Fibroblast of skin of right quadriceps (primary cell): ENCODE results near the gene ATP6V1E1.
A peak's percentile ranks its signal among the peaks of the same experiment; 100 is the strongest.

Experiments used
- DNase-seq: peaks from one replicate; pipeline ENCODE4 v3.0.0-alpha.2; 2013

Gene ATP6V1E1

DNA sequence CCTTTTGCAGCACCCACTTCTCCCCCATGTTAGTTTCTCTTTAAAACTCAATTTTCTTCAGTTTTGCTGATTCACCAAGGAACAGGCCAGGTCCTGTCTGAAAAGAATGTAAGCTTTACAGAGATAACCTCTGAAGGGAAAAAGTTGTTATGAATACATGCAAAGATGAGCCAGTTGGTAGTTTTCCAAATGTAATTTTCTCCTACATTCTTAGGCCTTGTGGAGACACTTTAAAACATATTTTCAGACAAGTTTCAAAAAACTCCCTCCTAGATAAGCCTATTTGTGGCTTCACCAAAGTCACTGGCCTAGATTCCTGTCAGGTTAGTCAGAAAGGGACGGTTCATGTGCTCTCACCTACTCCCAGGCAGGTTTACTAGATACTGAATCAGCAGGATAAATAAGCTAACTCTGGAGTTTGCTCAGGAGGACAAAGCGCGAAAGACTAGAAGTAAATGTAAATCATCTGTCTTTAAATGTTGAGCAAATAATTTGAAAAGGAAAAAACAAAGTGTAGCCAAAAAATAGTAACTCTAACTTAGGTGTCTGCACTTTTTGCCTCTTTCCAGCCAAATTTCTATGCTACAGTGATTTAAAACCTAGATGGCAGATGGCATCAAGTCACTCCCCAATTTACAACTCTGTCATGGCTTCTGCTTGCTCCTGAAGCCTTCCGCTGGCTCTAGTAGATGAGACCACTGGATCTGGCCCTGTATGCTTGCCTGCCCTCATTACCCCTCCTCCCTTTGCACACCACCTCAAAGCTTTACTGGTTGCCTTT, 4.9 kb upstream of the ATP6V1E1 start:
- DNase-seq, result peak; percentile 76

- DNase-seq, result no peak
Measured at GRCh38 chr22:17631076-17631565, 2.6 kb upstream of the ATP6V1E1 start.

DNA sequence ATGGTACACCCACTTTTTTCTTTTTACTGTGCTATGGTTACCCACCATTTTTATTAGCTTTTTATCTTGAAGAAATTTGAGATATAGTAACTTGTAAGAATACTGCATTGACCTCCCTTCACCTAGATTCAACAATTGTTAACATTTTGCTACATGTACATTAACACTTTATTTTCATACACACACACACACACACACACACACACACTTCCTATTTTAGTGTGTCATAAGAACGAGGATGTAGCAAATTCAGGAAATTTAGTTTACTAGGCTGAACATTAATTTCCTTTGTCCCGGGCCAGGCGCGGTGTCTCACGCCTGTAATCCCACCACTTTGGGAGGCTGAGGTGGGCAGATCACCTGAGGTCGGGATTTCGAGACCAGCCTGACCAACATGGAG, 1.1 kb upstream of the ATP6V1E1 start:
- DNase-seq, result no peak

DNA sequence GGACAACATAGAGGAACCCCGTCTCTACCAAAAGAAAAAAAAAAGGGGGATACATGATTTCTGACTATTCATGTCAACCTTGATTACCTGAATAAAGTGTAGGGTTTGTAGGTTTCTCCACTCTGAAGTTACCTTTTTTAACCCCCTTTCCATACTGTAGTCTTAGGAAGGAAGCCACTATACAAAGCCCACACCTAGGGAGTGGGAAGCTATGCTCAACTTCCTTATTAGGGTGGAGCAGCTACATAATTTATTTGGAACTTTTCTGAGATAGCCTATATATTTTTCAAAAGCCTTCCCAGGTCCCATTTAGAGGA, 582 bp upstream of the ATP6V1E1 start:
- no peak for DNase-seq

DNA sequence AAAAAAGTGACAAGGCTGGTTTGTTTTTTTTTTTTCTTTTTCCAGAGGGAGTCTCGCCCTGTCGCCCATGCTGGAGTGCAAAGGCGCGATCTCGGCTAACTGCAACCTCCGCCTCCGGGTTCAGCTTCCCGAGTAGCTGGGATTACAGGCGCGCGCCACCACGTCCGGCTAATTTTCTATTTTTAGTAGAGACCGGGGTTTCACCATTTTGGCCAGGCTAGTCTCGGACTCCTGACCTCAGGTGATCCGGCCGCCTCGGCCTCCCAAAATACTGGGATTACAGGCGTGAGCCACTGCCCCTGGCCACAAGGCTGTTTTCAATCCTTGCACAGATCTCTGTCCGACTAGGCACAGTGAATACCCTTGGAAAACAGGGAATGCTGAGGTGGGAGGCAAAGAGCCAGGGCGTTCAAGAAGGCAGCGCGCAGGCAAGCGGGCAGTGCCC, 566 bp downstream of the ATP6V1E1 start:
- DNase-seq, result no peak

DNA sequence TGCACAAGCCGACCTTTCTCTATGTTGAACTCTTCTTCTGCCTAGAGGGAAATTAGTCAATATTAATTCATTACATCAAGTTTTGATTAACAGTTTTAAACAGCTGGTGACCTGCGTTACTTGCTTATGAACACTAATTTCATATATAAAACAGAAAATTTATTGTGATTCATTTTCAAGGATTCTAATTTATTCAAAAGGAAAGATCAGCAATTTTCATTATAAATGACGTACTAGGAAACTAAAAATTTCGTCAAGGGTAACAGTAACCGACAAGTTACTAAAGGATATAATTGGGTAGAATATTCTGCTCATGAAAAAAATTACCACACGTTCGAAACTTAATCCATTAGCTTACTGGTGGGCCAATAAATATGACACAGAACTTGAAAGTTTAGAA, 15.3 kb downstream of the ATP6V1E1 start:
- no peak for DNase-seq

- DNase-seq, result no peak
Measured at GRCh38 chr22:17612057-17612456, 16.5 kb downstream of the ATP6V1E1 start.

DNA sequence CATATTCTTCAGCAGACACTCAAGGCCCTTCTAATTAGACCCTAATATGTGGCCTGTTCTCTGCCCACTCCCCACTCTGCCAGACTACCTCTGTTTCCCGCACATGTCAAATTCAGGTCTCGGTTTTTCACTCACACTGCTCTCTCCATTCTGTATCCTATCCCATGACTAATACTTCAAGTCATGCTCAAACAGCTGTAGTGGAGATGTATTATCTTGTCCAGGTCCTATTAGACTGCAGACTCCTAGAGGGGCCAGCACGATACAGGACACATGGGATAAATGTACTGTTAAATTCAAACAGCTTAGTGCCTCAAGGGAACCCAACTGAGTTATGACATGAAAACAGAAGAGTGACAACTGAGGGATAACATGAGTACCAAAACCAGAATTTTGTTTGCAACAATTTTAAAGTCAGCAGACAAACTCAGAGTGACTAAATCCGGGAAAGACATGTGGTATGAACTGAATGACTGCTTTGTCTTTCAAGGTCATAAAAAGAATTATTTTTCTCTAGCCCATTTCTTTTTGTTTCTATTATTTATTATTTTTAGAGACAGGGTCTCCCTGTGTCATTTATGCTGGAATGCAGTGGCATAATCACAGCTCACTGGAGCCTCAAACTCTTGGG, 20.5 kb downstream of the ATP6V1E1 start:
- DNase-seq, result no peak

DNA sequence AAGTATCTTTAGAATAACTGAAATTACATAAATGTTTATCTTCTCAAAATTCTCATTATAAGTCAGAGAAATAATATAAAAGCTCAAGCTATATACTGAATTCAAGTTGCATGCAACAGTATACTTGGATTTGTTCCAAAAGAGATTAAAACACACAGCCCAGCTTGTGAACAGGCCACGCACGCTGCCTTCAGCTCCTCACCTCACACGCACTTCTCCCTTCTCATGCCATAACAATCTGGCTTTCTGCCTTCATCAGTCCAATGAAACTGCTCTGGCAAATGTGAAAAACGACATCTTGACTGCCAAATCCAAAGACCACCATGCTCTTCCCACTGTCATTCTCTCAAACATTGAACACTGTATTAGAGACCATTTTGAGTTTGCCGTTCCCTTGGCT, 22.1 kb downstream of the ATP6V1E1 start:
- peak; percentile 61 for DNase-seq

DNA sequence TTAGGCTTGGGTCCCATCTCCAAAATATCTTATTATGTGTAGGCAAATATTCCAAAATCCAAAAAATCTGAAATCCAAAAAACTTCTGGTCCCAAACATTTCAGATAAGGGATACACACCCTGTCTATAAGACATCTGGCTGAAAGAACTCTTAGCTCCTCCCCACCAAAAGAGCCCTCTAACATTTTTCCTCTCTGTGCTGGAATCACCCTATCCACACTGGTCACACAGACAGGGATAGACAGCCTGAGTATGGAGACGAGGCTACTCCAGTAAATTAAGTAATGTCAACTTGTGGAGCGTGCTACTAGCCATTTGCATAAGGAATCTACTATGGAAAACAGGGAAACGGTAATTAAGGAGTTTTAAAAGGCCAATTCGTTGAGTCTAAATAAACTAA, 24.9 kb downstream of the ATP6V1E1 start:
- no peak for DNase-seq

DNA sequence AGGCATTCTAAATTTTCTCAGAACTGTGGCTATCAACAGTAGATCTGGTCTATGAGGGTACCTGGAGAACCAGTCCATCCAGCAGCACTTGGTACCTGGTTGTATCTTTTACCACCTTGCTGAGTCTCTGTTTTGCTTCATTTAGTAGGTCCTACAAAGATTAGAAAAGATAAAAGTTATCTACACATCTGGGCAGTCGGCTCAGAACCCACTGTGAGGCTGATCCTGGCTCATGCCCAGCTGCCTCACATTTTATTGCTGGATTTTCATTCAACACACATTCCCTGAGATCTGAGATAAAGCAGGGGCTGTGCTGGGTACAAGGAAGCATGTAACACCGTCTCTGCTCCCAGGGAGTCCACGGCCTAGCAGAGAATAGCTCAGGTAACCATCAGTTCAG, 27.5 kb downstream of the ATP6V1E1 start:
- no peak for DNase-seq

DNA sequence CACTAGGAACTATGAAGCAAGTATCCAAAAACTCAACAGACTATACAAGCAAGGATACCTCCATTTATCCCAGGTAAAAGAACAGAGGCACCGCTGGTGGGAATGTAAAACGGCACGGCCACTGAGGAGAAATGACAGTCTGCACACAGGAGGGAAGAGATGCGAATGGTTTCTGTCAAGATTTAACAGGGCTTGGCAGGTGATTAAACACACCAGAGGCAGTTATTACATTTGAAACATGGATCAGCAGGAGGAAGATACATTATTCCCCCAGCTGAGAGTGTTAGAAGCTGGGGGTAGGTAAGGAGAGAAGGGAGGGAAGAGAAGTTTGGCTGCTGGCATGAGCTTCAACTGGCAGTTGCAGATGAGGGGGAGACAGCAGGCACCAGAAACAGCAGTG, 30.2 kb downstream of the ATP6V1E1 start:
- DNase-seq, result no peak

GRCh38 chr22:17597217-17597616, 31.3 kb downstream of the ATP6V1E1 start:
- DNase-seq, result peak; percentile 17

GRCh38 chr22:17596226-17596625, 32.3 kb downstream of the ATP6V1E1 start:
- no peak for DNase-seq

DNA sequence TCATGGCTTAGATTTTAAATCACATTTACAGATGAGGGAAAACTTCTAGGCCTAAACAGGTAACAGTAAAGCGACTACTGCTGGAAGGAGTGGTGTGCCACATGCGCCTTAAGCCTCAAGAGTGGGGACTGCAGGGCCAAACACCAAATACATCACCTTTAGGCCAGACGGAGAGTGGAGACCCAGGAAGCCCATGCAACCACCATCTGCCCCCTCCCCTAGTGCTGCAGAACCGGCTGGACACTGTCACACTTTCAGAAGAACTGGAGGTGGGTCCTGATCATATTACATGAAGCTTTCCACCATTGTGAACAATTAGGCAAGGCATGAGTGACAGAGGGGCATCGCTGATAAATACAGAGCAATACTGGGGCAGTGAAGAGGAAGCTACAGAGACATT, 36.3 kb downstream of the ATP6V1E1 start:
- no peak for DNase-seq

DNA sequence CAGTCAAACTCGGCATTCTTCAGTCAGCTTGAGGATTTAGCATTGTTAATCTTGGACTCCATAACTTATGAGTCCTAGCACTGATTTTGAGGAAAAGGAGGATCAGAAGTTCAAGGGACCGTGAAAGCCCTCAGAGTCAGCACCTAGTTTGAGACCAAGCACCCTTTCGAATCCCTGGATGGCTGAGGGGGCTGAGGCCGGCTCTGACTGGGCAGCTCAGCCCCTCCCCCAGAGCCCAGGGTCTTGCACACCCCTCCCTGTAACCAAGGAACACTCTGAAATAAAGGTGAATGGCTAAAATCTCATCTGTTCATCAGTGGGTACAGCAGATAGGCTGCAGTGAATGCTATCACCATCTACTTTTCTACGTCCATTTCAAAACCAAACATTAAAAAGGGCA, 38.0 kb downstream of the ATP6V1E1 start:
- DNase-seq, result no peak

DNA sequence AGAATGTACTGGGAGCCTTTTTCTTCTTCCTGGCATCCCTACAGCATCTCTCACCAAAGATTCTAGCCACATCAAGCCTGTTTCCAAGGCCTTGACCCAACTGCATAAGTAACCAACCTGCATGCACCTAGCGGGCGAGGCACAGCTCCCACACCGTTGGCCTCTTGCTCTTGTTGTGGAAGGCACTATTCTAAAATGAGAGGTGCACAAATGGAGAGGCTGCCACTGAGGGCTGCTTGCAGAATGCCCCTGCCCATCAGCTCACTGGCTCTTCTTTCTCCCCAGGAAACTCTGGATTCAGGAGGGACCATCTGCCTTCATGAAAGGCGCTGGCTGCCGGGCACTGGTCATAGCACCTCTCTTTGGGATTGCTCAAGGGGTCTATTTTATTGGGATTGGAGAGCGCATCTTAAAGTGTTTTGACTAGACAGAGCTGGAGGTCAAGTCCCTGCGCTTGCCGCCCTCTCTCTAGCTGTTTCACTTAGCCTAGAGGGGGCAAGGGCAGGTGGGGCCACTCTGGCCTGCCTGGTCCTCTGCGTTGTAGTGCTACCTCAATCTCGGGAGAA, 38.7 kb downstream of the ATP6V1E1 start:
- no peak for DNase-seq

DNA sequence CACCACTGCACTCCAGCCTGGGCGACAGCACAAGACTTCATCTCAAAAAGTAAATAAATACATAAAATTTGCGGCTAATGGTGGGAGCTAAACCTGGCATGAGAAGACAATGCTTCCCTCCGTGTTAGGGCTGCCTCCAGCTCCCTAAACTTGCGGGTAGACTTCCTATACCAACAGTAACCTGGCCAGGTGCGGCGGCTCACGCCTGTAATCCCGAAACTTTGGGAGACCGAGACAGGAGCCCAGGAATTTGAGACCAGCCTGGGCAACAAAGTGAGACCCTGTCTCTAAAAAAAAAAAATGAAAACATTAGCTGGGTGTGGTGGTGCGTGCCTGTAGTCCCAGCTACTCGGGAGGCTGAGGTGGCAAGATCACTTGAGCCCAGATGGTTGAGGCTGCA, 39.9 kb downstream of the ATP6V1E1 start:
- no peak for DNase-seq

DNA sequence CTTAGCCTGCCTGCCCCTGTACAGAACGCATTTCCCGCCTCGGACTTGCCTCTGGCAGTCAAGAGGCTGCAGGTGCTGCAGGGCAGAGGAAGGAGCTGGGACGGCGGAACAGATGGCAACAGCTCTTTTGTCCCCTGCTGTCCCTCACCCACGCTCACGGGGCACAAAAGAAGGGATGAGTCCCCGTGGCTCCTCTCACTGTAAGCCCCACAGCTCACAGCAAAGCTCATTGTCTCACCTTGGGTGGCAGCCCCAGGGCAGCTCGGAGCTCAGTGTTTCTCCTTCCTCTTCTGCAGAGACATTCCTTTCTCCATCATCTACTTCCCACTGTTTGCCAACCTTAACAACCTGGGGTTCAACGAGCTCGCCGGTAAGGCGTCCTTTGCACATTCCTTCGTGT, 40.9 kb downstream of the ATP6V1E1 start:
- DNase-seq, result no peak

GRCh38 chr22:17586831-17587440, 41.6 kb downstream of the ATP6V1E1 start:
- no peak for DNase-seq

DNA sequence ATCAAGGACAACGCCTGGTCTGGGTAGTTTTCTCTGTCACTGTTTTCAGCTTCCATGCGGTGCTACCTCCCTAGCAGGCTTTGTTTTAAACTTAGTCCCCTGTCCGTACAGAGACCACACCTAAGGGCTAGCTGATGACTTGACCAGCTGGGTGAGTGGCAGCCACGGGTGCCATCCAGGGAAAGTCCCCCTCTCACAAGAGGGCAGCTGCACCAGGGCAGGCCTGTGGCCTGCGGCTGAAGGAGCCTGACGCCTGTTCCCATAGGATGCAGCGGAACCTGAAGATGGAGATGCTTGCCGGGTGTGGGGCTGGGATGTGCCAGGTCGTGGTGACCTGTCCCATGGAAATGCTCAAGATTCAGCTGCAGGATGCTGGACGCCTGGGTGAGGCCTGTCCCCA, 45.4 kb downstream of the ATP6V1E1 start:
- no peak for DNase-seq

DNA sequence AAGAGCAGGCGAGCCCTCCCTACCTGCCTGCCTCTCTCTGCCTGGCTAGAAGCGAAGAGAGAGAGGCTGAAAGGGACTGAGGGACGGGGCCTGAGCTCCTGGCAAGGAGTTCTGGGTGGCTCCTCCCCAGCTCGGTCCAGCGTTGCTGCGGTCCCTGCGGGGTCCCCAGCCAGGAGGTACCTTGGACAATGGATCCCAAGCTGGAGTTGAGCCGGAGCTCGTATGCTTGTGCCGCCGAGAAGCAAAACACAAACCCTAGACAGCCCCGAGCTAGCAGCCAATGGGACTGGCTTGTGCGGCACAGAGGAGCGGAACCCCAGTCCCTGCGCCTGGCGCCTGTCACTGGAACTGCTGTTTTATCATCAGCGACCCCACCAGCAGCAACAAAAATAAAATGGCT, 46.9 kb downstream of the ATP6V1E1 start:
- DNase-seq, result no peak

GRCh38 chr22:17581056-17581455, 47.5 kb downstream of the ATP6V1E1 start:
- DNase-seq, result no peak

DNA sequence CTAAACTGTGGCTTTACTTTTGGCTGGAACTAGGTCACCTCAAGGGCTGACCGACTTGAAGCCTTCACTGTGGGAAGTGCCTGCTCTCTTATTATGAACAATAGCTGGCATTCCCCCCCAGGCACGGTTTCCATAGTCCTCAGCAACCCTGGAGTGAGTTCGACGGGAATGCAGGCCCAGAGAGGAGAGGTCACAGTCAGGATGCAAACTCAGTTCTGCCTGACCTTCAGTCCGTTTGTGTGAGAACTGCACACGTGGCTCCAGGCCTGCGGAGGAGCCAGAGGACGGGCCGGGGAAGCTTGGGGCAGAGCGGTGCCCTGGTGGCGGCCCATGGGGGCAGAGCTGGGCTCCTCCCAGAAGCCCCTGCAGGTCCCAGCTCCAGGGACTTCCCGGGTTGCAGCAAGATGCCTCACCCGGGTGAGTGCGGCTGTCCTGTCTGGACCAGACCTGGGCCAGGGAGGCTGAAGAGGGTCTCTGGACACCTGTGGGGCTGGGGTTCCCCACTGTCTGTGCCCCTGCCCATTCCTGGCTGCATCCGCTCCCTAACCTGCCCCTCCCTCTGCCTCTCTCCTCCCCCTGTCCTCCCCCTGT, 48.0 kb downstream of the ATP6V1E1 start:
- DNase-seq, result no peak
